WERI-Rb-1 (cell line): Measurements from ENCODE around the gene ZBTB20.

Source experiments
- DNase-seq: peaks from one replicate; pipeline ENCODE4 v3.0.0-alpha.2; 2020
- H3K27ac ChIP-seq: fragments of 250-450 bp; sonication (Bioruptor Pico); 2 replicates; pipeline ENCODE4 v1.5.1; 2020; ENCODE audit warnings: mild to moderate bottlenecking, moderate library complexity
- H3K27me3 ChIP-seq: fragments of 250-450 bp; sonication (Bioruptor Pico); 2 replicates; pipeline ENCODE4 v1.5.1; 2021; ENCODE audit warnings: mild to moderate bottlenecking, low read depth, moderate library complexity; ENCODE audit not compliant: insufficient read depth, severe bottlenecking
- H3K36me3 ChIP-seq: fragments of 250-450 bp; sonication (Bioruptor Pico); 2 replicates; pipeline ENCODE4 v1.5.1; 2020; ENCODE audit warnings: mild to moderate bottlenecking, moderate library complexity
- H3K4me3 ChIP-seq: 2 replicates; pipeline ENCODE4 v1.5.1; 2011; ENCODE audit warnings: low read depth, mild to moderate bottlenecking, control low read depth, low read length
- H3K9me3 ChIP-seq: fragments of 250-450 bp; sonication (Bioruptor Pico); 2 replicates; pipeline ENCODE4 v1.5.1; 2021; ENCODE audit warnings: mild to moderate bottlenecking, moderate library complexity; ENCODE audit not compliant: severe bottlenecking
- CTCF ChIP-seq: IDR thresholded peaks from 2 replicates; pipeline ENCODE4 v1.5.1; 2011; ENCODE audit warnings: low read depth, mild to moderate bottlenecking, control low read depth, inconsistent platforms, low read length

The ZBTB20 gene

GRCh38 chr3:114584734-114585371, 562.2 kb downstream of the ZBTB20 start:
- no peak for TF ChIP-seq CTCF
- Histone ChIP-seq H3K27me3 (no peaks in the 10 kb centered on the region), H3K4me3 (no peak overlapping the region), H3K36me3 (no peaks in the 10 kb centered on the region), H3K9me3 (no peaks in the 10 kb centered on the region), H3K27ac (no peak overlapping the region)
- DNase-seq = no peak

GRCh38 chr3:114582929-114583328, 564.2 kb downstream of the ZBTB20 start:
- no peaks in the 10 kb centered on the region for H3K9me3 ChIP-seq
- no peaks in the 10 kb centered on the region for H3K36me3 ChIP-seq
- H3K27ac ChIP-seq = no peak overlapping the region
- TF ChIP-seq CTCF = no peak
- no peaks in the 10 kb centered on the region for H3K27me3 ChIP-seq
- no peak for DNase-seq
- no peak overlapping the region for H3K4me3 ChIP-seq

- no peak for DNase-seq
- peaks cover 2% of the 10 kb centered on the region for H3K27me3 ChIP-seq
- H3K4me3 ChIP-seq = no peak overlapping the region
- no peaks in the 10 kb centered on the region for H3K9me3 ChIP-seq
- H3K36me3 ChIP-seq = no peaks in the 10 kb centered on the region
- H3K27ac ChIP-seq = no peak overlapping the region
- TF ChIP-seq CTCF = no peak
Observed at GRCh38 chr3:114572364-114573062, 574.6 kb downstream of the ZBTB20 start.

GRCh38 chr3:114571363-114571762, 575.7 kb downstream of the ZBTB20 start:
- no peak for DNase-seq

GRCh38 chr3:114569186-114569585, 577.9 kb downstream of the ZBTB20 start:
- peaks cover 4% of the 10 kb centered on the region for H3K27me3 ChIP-seq
- TF ChIP-seq CTCF = no peak
- DNase-seq = no peak
- H3K27ac ChIP-seq = no peak overlapping the region
- H3K4me3 ChIP-seq = no peak overlapping the region
- no peaks in the 10 kb centered on the region for H3K9me3 ChIP-seq
- H3K36me3 ChIP-seq = no peaks in the 10 kb centered on the region

More at GRCh38 chr3:114571363-114571762, 575.7 kb downstream of the ZBTB20 start:
- Histone ChIP-seq H3K36me3 (no peaks in the 10 kb centered on the region), H3K4me3 (no peak overlapping the region), H3K9me3 (no peaks in the 10 kb centered on the region), H3K27me3 (no peaks in the 10 kb centered on the region), H3K27ac (no peak overlapping the region)
- TF ChIP-seq CTCF = no peak
